Stimulated activated CD4-positive, alpha-beta T cell treated with anti-CD3 and anti-CD28 coated beads, Interleukin-1b, Interleukin-23, amount 100 ng/mL, for 4 hours (primary cell): ENCODE data around the gene RHOF.
A peak's percentile ranks its signal among the peaks of the same experiment; 100 is the strongest.

ENCODE experiments used
- DNase-seq, 2 donors: peaks; one replicate each; pipeline ENCODE4 v3.0.0-alpha.2; 2020; ENCODE audit warnings: low read depth in 2 of 2

Gene RHOF

DNA sequence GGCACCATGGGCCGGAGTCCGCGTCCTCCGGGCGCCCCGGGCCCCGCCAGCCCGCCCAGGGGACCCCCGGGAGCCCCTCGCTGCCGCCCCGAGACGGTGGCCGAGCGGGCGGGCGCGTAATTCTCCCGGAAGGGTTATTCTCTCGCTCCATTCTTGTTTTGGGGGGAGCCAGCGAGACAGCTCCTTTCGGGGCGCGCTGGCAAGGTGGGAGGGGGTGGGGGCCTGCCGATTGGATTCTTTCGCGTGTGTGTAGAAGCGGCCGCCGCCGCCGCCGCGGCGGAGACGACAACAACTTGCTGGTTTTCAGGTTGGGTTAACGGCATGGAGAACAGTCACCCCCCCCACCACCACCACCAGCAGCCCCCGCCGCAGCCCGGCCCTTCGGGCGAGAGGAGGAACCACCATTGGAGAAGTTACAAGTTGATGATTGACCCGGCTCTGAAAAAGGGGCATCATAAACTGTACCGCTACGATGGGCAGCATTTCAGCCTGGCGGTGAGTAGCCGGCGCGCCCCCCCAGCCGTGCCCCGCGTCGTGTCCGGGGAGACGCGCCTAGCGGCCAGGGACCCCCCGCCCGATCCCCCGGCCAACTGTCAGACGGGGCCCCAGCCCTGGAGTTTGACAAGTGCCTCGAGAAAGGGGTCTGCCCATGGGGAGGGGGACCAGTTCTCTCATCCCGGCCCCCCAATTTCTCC is 11.1 kb upstream of the RHOF start:
- peak in 1 of 2 donors; percentile 47 for DNase-seq

DNA sequence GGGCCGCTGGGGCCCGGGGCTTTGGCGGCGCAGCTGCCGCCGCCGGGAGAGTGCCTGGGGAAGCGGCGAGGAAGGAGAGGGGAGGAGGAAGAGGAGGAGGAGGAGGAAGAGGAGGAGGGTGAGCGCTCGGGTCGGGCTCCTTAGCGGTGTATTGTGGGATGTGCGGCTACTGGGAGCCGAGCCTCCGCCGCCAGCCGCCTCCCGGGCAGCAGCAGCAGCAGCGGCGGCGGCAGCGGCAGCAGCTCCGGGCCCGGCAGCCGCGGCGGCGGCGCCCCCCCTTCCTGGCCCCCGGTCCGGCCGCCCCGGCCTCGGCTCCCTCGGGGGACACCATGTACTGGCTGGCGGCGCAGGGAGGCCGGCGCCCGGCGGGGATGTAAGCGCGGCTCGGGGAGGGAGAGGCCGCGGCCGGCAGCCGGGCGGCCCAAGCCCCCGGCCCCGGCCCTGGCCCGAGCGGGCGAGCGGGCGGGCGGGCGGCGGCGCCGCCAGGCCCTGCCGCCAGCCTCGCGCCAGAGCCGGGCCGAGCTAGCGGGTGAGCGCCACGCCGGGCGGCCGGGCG is 10.5 kb upstream of the RHOF start, which contains the start of gene SETD1B:
TSS of gene SETD1B (plus strand) at position 149 of the 556 bp plus-strand sequence. CDS start 729 bp downstream, outside the sequence.
- peak in 1 of 2 donors; percentile 56 for DNase-seq

DNA sequence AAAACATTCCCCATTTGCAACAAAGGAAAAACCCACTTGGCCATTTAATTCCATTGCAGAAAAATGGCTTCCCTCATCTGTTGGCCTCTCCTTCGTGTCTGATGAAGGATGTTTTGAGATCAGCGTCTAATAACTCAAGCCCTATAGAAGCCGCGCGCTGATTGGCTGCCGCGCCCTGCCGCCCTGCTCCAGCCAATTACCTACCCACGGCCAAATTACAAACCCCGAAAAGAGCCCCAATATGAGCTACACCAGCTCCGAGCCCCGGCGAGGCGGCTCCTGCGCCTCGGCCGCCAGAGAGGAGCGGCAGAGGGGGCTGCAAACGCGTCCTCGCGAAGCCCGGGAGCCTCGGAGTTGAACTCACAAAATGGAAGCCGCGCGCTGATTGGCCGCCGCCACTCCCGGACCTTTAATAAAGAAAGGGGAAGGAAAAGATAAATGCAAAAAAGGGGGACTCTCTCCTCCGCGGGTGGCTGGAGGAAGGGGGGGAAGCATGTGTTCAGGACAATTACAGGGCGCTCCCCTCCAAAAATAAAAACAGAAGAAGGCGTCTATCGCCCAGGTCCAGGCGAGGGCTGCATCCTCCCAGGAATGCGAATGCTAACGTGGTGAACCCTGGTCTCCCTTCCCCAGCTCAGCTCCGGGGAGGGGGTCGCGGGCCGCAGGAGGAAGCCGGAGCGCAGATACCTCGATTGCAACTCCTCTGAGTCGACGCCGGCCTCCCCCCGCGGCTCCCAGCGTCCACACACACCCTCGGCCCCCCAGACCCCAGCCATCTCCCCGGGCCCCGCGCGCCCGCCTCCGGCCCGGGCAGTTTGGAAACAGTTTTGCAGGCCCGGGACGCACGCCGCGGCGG is 9.6 kb upstream of the RHOF start:
- DNase-seq: peak; percentile 80 to 83

DNA sequence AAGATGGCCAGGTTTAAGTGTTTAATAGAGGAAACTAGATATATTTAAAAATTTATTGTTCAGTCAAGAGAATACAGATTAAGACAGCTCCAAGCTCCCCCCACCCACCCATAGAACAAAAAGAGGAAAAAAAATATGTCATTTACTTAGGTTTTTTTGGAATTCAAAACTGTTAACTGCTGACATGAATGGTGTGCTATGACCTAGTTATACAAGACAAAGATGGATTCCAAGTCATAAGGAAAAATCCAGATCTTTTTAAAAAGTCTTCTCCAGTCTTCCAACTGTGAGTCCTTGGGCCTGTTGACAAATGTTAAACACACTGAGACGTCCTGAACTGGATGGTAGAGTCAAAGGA is 9.0 kb upstream of the RHOF start:
- DNase-seq: no peak

DNA sequence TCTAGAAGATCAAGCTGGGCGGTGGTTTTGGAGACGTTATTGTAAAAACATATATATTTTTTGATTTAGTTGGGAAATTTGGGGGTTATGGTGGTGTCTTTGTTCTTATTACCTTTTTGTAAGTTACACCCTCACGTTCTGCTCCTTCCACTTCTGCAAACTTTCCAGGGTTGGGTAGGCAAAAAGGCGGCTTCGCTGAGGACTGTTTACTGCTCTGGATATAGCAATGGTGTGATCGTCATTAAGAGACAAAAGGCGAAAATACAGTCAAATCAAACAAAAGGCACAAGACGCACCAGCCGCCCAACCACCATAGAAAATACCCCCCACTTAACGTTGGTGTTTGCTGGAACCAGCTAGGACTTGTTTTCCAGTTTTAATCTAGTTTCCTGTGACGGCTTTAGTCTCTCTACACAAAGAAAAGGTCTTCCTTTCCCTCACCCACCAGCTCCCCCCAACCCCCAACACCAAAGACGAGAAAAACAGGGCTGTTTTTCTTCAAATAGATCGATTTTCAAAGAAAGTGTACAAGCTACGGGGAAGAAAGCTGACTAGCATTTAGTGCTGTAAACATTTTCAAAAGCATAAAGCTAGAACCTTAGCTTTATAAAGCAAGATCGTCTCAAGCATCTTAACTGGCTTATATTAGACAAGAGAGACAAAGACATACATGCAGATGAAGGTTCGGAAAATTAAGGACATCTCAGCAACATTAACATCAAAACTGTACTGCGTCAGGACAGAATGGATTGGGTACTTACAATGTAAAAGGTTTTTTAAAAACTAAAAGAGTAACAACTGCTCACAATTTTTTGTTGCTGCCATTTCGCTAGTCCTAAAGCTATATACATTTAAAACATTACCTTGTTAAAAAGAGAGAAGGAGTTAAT is 8.4 kb upstream of the RHOF start:
- DNase-seq: no peak

DNA sequence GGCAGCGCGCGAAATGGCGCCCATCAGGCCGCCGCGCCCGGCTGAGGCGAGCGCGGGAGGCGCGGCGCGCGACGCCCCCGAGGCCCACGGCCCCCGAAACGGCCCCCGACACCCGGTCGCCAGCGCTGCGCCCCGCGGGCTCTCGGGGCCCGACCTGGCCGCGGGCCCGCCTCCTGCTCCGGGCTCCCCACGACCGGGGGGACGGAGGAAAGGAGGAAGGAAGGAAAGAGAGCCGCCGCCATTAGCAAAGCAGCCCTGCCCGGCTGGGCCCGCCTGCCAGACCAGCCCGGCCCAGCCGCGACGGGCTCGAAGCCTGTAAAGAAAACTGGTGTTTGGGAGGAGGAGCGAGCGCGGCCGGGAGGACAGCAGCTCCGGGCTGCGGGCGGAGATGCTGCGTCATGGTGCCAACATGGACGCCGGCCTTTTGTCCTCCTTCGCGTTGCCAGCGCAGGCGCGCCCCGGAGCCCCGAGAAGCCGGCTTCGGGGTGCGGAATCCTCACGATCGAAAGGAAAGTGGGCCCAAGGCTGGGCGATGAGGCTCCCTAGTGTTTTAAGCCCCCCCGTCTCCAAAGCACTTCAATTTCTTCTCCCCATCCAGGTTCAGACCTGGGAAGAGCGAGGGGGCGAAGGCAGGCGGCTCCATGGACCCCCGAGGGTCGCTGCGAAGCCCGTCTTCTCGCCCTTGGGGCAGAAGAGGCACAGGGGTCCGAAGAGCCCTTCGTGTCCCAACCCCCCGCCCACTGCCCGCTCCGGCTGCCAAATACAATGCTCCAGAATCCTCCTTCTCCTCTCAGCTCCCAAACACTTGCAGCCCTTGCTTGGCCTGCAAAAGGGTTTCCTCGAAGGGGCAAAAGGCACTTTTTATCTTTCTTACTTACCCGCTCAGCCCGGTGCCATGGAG is 7.5 kb upstream of the RHOF start:
- DNase-seq: peak in 1 of 2 donors; percentile 60

DNA sequence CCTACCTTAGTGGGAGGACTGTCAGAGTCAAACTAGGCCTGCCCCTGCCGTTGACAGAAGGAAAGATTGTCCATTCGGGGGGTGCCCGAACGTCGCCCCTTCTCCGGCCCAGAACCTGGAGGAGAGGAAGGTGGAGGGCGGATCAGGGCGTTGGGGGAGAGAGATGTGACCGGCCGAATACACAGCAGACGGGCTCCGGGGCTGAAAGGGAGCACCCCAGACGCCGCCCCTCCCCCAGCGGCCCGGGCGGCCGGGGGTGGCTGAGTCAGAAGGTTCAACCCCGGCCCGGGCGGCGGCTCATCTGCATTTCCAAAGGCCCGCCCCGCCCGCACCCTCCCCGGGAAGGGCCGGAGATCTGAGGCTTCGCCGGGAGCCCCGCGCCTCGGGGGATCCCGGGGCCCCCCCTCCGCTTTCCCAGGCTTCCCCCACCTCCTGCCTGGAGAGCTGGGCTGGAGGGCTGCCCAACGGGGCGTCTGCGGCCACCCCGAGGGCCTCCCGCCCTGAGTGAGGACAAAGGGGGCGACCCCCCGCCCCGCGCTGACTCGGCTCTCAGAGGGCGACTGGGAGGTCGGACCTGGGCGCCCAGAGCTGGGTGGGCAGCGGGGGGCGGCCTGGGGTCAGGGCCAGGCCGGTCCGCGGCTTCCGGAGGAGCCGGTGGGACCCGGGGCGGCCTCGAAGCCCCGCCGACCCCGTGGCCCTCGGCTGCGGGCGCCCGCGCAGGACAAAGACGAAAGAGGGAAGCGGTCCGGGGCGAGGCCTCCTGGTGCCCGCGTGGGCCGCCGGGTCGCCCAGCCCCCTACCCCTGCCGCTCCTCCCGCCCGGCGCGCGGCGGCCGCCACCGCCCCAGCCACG is 6.6 kb upstream of the RHOF start:
- peak; percentile 75 to 88 for DNase-seq

DNA sequence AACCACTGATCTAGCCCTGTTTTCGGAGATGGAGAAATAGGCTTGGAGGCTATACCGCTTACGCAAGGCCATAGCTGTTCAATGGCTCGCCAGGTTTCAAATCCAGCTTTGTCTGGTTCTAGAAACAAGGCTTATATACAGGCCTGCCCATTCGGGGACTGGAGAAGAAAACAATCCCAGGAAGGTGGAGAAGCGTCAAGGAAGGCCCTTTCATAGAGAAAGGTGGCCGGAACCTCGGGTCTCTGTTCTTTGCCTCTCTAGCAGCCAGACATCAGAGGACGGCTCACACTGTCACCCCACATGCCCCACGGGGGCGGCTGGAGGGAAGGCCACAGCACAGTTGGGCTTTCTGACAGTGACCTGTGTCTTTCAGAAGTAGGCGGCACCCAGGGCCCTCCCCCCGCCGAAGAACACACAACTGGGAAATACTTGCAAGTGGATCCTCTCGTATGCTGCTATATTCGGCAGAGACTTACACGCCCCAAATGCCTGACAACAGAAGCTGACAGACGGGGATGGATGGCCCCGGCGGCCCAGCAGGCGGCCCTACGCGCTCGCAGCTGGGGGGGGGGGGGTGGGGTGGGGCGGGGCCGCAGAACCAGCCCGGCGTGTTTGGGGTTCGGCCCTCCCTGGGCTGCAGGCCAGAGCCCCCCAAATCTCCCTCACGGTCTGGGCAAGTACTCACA is 5.8 kb upstream of the RHOF start:
- no peak for DNase-seq

DNA sequence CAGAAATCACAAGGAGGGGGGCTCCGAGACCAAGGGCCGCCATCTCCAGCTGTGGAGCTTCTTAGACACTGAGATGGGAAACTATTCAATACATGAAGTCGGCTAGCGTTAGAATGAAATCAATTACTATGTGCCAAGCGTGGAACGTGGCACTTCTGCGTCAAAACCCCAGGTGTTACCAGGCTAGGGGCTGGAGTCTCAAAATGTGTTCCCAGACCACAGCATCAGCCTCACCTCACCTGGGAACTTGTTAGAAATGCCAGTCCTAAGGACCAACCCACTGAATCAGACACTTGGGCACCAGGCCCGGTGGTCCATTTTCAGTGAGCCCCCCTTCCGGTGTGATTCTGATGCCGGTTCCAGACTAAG is 5.3 kb upstream of the RHOF start:
- DNase-seq: no peak

DNA sequence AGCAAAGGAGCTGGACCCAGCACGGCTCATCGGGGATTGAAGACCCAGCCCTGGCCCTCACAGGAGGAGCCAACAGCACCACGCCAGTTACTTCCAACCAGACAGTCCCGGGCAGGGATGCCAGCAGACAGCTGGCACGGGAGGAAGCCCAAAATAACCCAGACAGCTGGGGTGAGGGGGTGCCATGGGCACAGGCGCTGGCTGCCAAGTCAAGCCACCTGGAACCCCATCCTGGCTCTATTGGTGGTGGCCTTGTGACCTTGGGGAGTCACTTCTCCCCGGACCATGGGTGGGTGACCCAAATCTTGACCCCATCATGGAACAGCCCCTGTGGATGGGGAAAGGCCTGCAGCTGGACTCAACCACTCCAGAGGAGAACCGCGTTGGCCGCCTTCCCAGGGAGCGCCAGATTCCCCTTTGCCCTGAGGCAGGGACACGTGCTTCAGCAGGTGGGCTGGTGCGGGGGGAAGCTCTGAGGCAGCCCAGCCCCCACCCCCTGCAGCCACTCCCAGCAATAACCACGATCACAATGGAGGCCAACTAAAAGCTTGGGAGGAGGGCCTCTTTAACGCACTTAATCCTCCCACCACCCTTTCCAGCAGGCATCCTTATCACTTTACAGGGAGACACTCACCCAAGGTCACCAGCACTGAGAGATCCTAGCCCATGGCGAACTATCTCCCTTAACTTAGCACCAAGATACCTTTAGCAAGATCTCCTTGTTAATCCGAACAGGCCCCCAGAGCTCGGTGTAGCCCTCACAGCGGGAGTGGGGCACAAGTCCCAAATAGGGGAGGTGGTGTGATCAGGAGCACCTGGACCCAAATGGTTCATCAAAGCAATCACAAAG is 4.7 kb upstream of the RHOF start:
- no peak for DNase-seq

DNA sequence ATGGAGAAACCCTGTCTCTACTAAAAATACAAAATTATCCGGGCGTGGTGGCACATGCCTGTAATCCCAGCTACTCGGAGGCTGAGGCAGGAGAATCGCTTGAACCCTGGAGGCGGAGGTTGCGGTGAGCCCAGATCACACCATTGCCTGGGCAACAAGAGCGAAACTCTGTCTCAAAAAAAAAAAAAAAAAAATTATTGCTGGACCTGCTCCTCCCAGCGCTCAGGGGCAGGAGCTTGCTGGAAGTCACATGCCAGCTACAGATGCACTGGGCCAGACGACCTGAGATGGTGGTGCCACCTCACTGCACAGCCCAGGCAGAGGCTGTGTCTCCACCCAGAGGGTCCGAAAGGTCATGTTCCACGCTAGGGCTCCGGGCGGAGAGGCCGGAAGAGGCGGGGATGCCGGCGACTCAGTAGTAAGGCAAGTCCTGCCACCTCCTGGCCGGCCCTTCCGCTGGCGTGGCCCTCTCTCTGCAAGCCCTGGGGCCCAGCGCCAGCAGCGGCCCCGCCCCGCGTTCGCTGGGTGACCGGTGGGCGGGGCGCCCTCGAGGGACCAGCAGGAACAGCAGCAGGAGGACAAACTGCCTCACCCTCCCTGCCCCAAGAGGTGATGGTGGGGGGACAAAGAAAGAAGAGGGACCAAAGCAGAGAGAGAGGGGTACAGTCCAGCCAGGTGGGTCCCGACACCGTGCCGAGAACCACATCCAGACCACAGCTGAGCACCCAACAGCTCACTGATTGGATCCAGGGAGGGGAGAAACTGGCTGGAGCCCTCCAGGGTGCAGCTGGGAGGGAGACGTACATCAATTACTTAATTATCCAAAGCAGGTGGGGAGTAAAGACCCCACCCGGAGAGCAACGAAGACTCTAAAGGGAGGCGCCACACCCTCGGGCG is 3.6 kb upstream of the RHOF start:
- DNase-seq: no peak

DNA sequence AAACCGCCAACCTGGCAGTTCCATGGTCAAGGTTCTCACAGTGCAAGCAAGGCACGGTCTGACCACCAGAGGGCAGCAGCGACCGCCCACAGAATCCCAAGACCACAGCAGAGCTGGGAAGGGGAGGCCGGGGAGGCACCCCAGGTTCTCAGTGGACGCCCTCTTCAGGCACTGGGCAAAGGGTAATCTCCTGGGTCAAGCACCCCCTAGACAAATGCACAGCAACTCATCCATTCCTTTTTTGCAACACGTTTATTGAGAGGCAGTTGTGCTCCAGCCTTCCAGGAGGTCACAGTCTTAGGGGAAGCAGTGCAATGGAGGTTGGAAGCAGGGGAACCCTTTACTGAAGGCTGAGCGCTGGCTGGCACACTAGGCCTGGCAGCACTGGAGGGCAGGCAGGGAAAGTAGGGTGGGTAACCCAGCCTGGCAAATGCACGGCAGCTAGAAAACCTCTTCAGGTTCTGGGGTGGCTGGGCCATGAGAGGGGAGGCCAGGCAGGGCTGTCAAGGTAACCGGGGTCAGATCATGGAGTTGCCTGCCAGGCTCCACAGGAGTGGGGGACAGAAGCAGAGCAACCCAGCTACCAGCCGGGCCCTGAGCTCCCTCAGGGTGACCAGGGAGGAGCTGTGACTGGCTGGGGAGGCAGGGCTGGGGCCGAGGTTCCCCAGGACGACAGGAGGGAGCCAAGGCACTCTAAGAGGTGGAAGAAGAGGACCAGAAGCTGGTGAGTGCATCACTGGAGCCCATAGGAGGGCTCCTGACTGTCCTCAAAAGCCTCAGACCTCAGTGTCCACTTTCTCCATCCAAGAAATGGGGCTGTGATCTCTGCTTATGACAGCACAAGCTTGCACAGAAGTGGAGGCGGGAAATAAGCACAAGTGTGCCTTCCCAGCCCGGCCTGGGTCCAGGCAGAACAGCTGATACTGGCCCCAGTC is 1.8 kb upstream of the RHOF start:
- peak; percentile 78 to 85 for DNase-seq

DNA sequence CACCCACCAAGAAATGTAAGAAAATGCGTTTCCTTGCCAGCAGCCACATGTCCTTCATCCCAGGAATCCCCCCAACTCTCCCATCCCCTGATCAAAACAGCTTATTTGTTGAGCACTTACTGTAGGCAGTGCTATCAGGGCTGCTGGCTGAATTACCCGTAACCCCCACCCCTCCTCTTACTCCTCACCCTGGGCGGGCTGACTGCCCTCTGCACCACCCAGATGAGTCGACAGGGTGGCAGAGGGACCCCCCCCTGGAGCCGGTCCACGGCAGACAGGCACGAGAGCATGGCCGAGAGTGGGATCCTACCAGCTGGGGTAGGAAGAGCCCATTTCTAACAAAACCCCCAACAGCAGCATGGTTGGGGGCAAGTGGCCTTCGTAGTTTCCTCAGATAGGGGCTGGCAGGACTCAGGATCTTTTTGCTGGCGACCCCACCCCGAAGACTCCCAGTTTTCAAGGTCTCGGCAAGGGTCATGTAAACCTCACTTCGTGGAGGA is 1.1 kb upstream of the RHOF start:
- DNase-seq: no peak

DNA sequence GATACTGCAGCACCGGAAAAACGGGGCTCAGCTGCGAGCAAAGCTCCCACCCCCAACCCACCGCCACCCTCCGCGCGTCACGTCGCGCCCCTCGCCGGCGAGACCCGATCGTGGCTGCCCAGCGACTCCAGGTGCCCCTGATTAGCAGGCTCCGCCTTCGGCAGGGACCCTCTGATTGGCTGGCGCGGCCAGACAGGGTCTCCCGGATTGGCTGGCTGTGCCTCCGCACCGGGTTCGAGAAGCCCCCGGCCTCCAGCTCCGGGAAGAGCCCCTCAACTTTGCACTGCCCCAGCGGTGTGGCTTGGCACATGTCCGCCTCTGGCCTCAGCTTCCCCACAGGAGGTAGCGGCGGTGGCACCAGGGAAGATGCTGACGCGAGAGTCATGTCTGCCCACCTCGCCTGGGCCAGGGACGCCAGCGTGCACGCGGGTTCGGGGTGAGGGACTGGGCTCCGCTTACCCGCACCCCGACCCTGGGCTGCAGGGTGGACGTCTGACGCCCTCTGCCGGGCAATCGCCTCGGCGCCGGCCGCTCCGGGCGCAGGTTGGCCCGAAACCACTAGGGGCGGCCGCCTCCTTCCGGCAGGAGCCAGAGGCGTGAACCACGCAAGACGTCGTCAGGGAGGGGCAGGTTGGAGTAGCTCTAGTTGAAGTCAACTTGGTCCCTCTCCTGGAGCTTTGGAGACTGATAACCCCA is 498 bp upstream of the RHOF start:
- peak; percentile 92 to 94 for DNase-seq
